ENCODE measurements around the gene MMP1. TPM values are rescaled to one million over a fixed set of nuclear protein-coding genes. Genes with fewer than 3 reads are reported as not detected.

The MMP1 gene
- total RNA-seq, 1 experiment from 2014 or later: 33.5 TPM

GRCh38 chr11:102830001-102830727 is 32.2 kb upstream of the MMP1 start:
- intact Hi-C loops (cut with micrococcal nuclease; ENCODE audit: unreplicated experiment): loop anchor here (2.0 kb wide), 2 partner anchors 19 to 85 kb away; no protein-coding TSS in a partner anchor
- TF ChIP-seq CTCF (IDR thresholded peaks at IDR 0.05; ENCODE audit: unreplicated experiment): no peak
- Mint-ChIP-seq H3K4me1 (ENCODE audit: low read depth, unreplicated experiment) (peaks cover 18% of the 10 kb centered on the region), H3K27ac (ENCODE audit: unreplicated experiment) (no peak overlapping the region), H3K9me3 (ENCODE audit: low read depth, unreplicated experiment) (no peaks in the 10 kb centered on the region), H3K4me3 (ENCODE audit: low read depth, unreplicated experiment) (no peak overlapping the region), H3K27me3 (ENCODE audit: unreplicated experiment) (peaks cover 11% of the 10 kb centered on the region), H3K36me3 (ENCODE audit: insufficient read depth, unreplicated experiment) (peaks cover 6% of the 10 kb centered on the region)
- CTCF ChIA-PET: no interaction called here
- no peak for DNase-seq
- no TSS peak for BruUV-seq (replicated peaks)

GRCh38 chr11:102829316-102830000 is 31.5 kb upstream of the MMP1 start:
- no TSS peak for BruUV-seq (replicated peaks)
- Mint-ChIP-seq H3K36me3 (ENCODE audit: insufficient read depth, unreplicated experiment) (peaks cover 6% of the 10 kb centered on the region), H3K9me3 (ENCODE audit: low read depth, unreplicated experiment) (no peaks in the 10 kb centered on the region), H3K4me3 (ENCODE audit: low read depth, unreplicated experiment) (no peak overlapping the region), H3K27ac (ENCODE audit: unreplicated experiment) (no peak overlapping the region), H3K27me3 (ENCODE audit: unreplicated experiment) (peaks cover 4% of the 10 kb centered on the region), H3K4me1 (ENCODE audit: low read depth, unreplicated experiment) (peaks cover 11% of the 10 kb centered on the region)
- intact Hi-C loops (cut with micrococcal nuclease; ENCODE audit: unreplicated experiment): no loop called here
- TF ChIP-seq CTCF (IDR thresholded peaks at IDR 0.05; ENCODE audit: unreplicated experiment): no peak
- CTCF ChIA-PET: no interaction called here
- DNase-seq: no peak

GRCh38 chr11:102824556-102824955 is 26.6 kb upstream of the MMP1 start:
- Mint-ChIP-seq H3K4me1 (ENCODE audit: low read depth, unreplicated experiment) (no peaks in the 10 kb centered on the region), H3K36me3 (ENCODE audit: insufficient read depth, unreplicated experiment) (no peaks in the 10 kb centered on the region), H3K4me3 (ENCODE audit: low read depth, unreplicated experiment) (no peak overlapping the region), H3K27me3 (ENCODE audit: unreplicated experiment) (no peaks in the 10 kb centered on the region), H3K9me3 (ENCODE audit: low read depth, unreplicated experiment) (no peaks in the 10 kb centered on the region), H3K27ac (ENCODE audit: unreplicated experiment) (no peak overlapping the region)
- BruUV-seq (replicated peaks): no TSS peak
- intact Hi-C loops (cut with micrococcal nuclease; ENCODE audit: unreplicated experiment): no loop called here
- no peak for TF ChIP-seq CTCF (IDR thresholded peaks at IDR 0.05; ENCODE audit: unreplicated experiment)
- CTCF ChIA-PET: no interaction called here
- DNase-seq: no peak

GRCh38 chr11:102819491-102819890 is 21.5 kb upstream of the MMP1 start:
- no peaks in the 10 kb centered on the region for H3K36me3 Mint-ChIP-seq (ENCODE audit: insufficient read depth, unreplicated experiment)
- H3K4me1 Mint-ChIP-seq (ENCODE audit: low read depth, unreplicated experiment): no peaks in the 10 kb centered on the region
- no peak for DNase-seq
- H3K4me3 Mint-ChIP-seq (ENCODE audit: low read depth, unreplicated experiment): no peak overlapping the region
- CTCF ChIA-PET: no interaction called here
- intact Hi-C loops (cut with micrococcal nuclease; ENCODE audit: unreplicated experiment): no loop called here
- H3K27me3 Mint-ChIP-seq (ENCODE audit: unreplicated experiment): peaks cover 20% of the 10 kb centered on the region
- no TSS peak for BruUV-seq (replicated peaks)
- H3K9me3 Mint-ChIP-seq (ENCODE audit: low read depth, unreplicated experiment): peaks cover 7% of the 10 kb centered on the region
- no peak overlapping the region for H3K27ac Mint-ChIP-seq (ENCODE audit: unreplicated experiment)
- TF ChIP-seq CTCF (IDR thresholded peaks at IDR 0.05; ENCODE audit: unreplicated experiment): no peak
